ENCODE measurements around the gene GTF3C5.

The GTF3C5 gene

GRCh38 chr9:133026426-133026825 lies 4.4 kb upstream of the GTF3C5 start:
- no peak overlapping the region for H3K4me3 ChIP-seq (ENCODE audit: low read depth, low read length)
- no peak for TF ChIP-seq CTCF (IDR thresholded peaks at IDR 0.05; ENCODE audit: low read depth, low read length)

GRCh38 chr9:133027134-133027533 lies 3.7 kb upstream of the GTF3C5 start:
- no peak overlapping the region for H3K4me3 ChIP-seq (ENCODE audit: low read depth, low read length)
- no peak for TF ChIP-seq CTCF (IDR thresholded peaks at IDR 0.05; ENCODE audit: low read depth, low read length)

GRCh38 chr9:133028221-133028620 lies 2.6 kb upstream of the GTF3C5 start:
- no peak overlapping the region for H3K4me3 ChIP-seq (ENCODE audit: low read depth, low read length)
- TF ChIP-seq CTCF (IDR thresholded peaks at IDR 0.05; ENCODE audit: low read depth, low read length) = no peak

- TF ChIP-seq CTCF (IDR thresholded peaks at IDR 0.05; ENCODE audit: low read depth, low read length) = no peak
- peak overlapping the region; percentile 96 for H3K4me3 ChIP-seq (ENCODE audit: low read depth, low read length)
Measured at GRCh38 chr9:133029994-133030316, 842 bp upstream of the GTF3C5 start.

- no peak for TF ChIP-seq CTCF (IDR thresholded peaks at IDR 0.05; ENCODE audit: low read depth, low read length)
- peak overlapping the region; percentile 96 for H3K4me3 ChIP-seq (ENCODE audit: low read depth, low read length)
Measured at GRCh38 chr9:133031130-133031422, 279 bp downstream of the GTF3C5 start.

- peak overlapping the region; percentile 96 for H3K4me3 ChIP-seq (ENCODE audit: low read depth, low read length)
- TF ChIP-seq CTCF (IDR thresholded peaks at IDR 0.05; ENCODE audit: low read depth, low read length) = no peak
Measured at GRCh38 chr9:133031496-133031911, 707 bp downstream of the GTF3C5 start.

- TF ChIP-seq CTCF (IDR thresholded peaks at IDR 0.05; ENCODE audit: low read depth, low read length) = no peak
- no peak overlapping the region for H3K4me3 ChIP-seq (ENCODE audit: low read depth, low read length)
Measured at GRCh38 chr9:133032171-133032570, 1.4 kb downstream of the GTF3C5 start.

Measured in WI38 (cell line).